HepG2 (cell line): ENCODE measurements around the gene CDC42BPG. TPM values are rescaled to one million over a fixed set of nuclear protein-coding genes. Genes with fewer than 3 reads are reported as not detected.

Experiments used
- ELF3 ChIP-seq: IDR thresholded peaks from 2 replicates; pipeline ENCODE4 v1.6.1; 2016; ENCODE audit warnings: missing genetic modification reagents, missing compliant biosample characterization
- HOXA9 ChIP-seq: sonication (generic); formaldehyde crosslinking; IDR thresholded peaks from 2 replicates; pipeline ENCODE4 v1.8.1; 2022; ENCODE audit warnings: missing genetic modification reagents, mild to moderate bottlenecking, moderate library complexity, borderline replicate concordance
- JARID2 ChIP-seq: sonication (generic); formaldehyde crosslinking; IDR thresholded peaks from 2 replicates; pipeline ENCODE4 v1.8.1; 2023; ENCODE audit warnings: missing genetic modification reagents, inconsistent platforms; ENCODE audit not compliant: insufficient replicate concordance
- MAFF ChIP-seq: IDR thresholded peaks from 2 replicates; pipeline ENCODE4 v1.6.1; 2011; ENCODE audit warnings: low read depth, low read length, improper control_type of control experiment
- MAFG ChIP-seq: sonication (generic); formaldehyde crosslinking; IDR thresholded peaks from 2 replicates; pipeline ENCODE4 v1.5.1; 2020; ENCODE audit warnings: mild to moderate bottlenecking, missing genetic modification reagents
- MED1 ChIP-seq: sonication (generic); formaldehyde crosslinking; IDR thresholded peaks from 2 replicates; pipeline ENCODE4 v1.4.0; 2020; ENCODE audit warnings: missing genetic modification reagents
- STAG1 ChIP-seq: sonication (generic); formaldehyde crosslinking; IDR thresholded peaks from 2 replicates; pipeline ENCODE4 v1.4.0; 2020; ENCODE audit warnings: missing genetic modification reagents
- TP53 ChIP-seq: sonication (generic); formaldehyde crosslinking; conservative IDR thresholded peaks from 2 replicates; pipeline ENCODE4 v1.4.0; 2020; ENCODE audit warnings: missing genetic modification reagents
- YY1 ChIP-seq: IDR thresholded peaks from 2 replicates; pipeline ENCODE4 v1.6.1; 2011; ENCODE audit warnings: low read length, low read depth, moderate library complexity, mild to moderate bottlenecking; ENCODE audit not compliant: insufficient read depth, insufficient replicate concordance
- ZNF121 ChIP-seq: sonication (generic); formaldehyde crosslinking; IDR thresholded peaks from 2 replicates; pipeline ENCODE4 v1.5.0; 2020; ENCODE audit warnings: mild to moderate bottlenecking, missing genetic modification reagents
- polyA plus RNA-seq, 8 experiments: library from polyadenylated mRNA; depleted of rRNA in 3 of 8; stranded (reverse) in 7 of 8; unstranded in 1 of 8; fragments of >200 nt; fragmentation: Illumina TruSeq in 4 of 8; extraction: Trizol in 4 of 8; gene quantifications; 2 replicates each; pipeline versions ENCODE4 v1.2.1 to v1.2.3, GENCODE V29; 2011 to 2016; ENCODE audit warnings: low read depth in 4 of 8, missing spikeins in 1 of 8, mixed read lengths in 1 of 8; ENCODE audit not compliant: insufficient read depth in 1 of 8
- total RNA-seq, 5 experiments: library from RNA; depleted of rRNA; stranded (reverse); fragments of >200 nt; fragmentation: Illumina TruSeq; extraction: Trizol; gene quantifications; 2 replicates each; pipeline ENCODE4 v1.2.3, GENCODE V29; 2016; ENCODE audit warnings: low read depth in 1 of 5
- TF ChIP-seq, protein P1 (sequence below): sonication (generic); formaldehyde crosslinking; IDR thresholded peaks from 2 replicates; pipeline ENCODE4; 2020; ENCODE audit warnings: missing genetic modification reagents, mild to moderate bottlenecking, borderline replicate concordance
- TF ChIP-seq, protein P2 (sequence below): sonication (generic); formaldehyde crosslinking; IDR thresholded peaks from 2 replicates; pipeline ENCODE4 v1.5.0; 2020; ENCODE audit warnings: mild to moderate bottlenecking, missing genetic modification reagents
- TF ChIP-seq, protein P3 (sequence below): sonication (generic); formaldehyde crosslinking; IDR thresholded peaks from 2 replicates; pipeline ENCODE4 v1.4.0; 2020; ENCODE audit warnings: missing genetic modification reagents
- TF ChIP-seq, protein P4 (sequence below): sonication (generic); formaldehyde crosslinking; IDR thresholded peaks from 2 replicates; pipeline ENCODE4 v1.4.0; 2020; ENCODE audit warnings: mild to moderate bottlenecking, low read depth, missing genetic modification reagents
- TF ChIP-seq, protein P5 (sequence below): IDR thresholded peaks from 2 replicates; pipeline ENCODE4 v1.4.0; 2020; ENCODE audit warnings: mild to moderate bottlenecking, missing genetic modification reagents

The CDC42BPG gene
- total and polyA plus RNA-seq, 2 of the 13 experiments (the other 11 are each of a cell fraction or from before 2014, with no cell fraction given): 0.55 to 1.4 TPM

DNA sequence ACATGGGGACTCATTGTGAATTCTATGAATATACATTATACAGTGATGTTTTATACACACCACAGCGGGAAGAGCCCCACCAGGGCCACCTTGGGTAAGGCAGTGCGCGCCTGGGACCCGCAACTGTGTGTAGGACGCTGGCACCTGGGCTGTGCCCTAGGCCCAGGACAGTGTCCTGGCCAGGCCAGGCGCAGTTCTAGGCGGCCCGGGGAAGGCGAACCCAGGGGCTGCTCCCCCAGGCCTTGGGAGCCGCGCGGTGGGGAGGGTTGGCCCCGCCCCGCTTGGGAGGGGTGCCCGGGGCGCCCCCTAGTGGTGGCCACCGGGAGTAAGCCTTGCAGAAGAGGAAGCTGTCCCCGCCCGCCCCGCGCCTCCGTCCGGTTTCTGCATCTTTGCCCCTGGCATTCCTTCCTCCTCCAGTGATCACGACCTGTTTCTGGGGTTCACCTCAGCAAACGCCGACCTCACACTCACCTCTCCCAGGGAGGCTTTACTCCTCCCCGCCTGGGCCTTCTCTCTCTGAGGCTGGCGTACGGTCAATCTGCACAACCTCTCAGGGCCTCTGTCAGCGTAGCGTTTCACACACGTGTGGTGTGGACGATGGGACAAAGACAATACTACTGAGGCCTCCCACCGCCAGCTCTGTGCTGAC lies 43.4 kb upstream of the CDC42BPG start (continued):
- no peak for TF ChIP-seq JARID2 (CRISPR knock-in tag)
- TF ChIP-seq, protein P1, sequence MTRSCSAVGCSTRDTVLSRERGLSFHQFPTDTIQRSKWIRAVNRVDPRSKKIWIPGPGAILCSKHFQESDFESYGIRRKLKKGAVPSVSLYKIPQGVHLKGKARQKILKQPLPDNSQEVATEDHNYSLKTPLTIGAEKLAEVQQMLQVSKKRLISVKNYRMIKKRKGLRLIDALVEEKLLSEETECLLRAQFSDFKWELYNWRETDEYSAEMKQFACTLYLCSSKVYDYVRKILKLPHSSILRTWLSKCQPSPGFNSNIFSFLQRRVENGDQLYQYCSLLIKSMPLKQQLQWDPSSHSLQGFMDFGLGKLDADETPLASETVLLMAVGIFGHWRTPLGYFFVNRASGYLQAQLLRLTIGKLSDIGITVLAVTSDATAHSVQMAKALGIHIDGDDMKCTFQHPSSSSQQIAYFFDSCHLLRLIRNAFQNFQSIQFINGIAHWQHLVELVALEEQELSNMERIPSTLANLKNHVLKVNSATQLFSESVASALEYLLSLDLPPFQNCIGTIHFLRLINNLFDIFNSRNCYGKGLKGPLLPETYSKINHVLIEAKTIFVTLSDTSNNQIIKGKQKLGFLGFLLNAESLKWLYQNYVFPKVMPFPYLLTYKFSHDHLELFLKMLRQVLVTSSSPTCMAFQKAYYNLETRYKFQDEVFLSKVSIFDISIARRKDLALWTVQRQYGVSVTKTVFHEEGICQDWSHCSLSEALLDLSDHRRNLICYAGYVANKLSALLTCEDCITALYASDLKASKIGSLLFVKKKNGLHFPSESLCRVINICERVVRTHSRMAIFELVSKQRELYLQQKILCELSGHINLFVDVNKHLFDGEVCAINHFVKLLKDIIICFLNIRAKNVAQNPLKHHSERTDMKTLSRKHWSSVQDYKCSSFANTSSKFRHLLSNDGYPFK (CRISPR knock-in tag): peak; percentile 30; the same call in 1 of the 2 replicates
- TF ChIP-seq ZNF121 (CRISPR knock-in tag): no peak
- peak; percentile 41 for TF ChIP-seq STAG1 (CRISPR knock-in tag)
- TF ChIP-seq TP53 (CRISPR knock-in tag): no peak
- no peak for TF ChIP-seq MAFG (CRISPR knock-in tag)
- no peak for TF ChIP-seq HOXA9 (CRISPR knock-in tag)
- TF ChIP-seq ELF3 (CRISPR knock-in tag): peak; percentile 70
- TF ChIP-seq, protein P2, sequence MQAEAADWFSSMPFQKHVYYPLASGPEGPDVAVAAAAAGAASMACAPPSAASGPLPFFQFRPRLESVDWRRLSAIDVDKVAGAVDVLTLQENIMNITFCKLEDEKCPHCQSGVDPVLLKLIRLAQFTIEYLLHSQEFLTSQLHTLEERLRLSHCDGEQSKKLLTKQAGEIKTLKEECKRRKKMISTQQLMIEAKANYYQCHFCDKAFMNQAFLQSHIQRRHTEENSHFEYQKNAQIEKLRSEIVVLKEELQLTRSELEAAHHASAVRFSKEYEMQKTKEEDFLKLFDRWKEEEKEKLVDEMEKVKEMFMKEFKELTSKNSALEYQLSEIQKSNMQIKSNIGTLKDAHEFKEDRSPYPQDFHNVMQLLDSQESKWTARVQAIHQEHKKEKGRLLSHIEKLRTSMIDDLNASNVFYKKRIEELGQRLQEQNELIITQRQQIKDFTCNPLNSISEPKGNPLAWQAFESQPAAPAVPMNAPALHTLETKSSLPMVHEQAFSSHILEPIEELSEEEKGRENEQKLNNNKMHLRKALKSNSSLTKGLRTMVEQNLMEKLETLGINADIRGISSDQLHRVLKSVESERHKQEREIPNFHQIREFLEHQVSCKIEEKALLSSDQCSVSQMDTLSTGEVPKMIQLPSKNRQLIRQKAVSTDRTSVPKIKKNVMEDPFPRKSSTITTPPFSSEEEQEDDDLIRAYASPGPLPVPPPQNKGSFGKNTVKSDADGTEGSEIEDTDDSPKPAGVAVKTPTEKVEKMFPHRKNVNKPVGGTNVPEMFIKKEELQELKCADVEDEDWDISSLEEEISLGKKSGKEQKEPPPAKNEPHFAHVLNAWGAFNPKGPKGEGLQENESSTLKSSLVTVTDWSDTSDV: 0 out of 2 replicates have a peak, but pooled peaks have one; percentile 1
- TF ChIP-seq, protein P3, sequence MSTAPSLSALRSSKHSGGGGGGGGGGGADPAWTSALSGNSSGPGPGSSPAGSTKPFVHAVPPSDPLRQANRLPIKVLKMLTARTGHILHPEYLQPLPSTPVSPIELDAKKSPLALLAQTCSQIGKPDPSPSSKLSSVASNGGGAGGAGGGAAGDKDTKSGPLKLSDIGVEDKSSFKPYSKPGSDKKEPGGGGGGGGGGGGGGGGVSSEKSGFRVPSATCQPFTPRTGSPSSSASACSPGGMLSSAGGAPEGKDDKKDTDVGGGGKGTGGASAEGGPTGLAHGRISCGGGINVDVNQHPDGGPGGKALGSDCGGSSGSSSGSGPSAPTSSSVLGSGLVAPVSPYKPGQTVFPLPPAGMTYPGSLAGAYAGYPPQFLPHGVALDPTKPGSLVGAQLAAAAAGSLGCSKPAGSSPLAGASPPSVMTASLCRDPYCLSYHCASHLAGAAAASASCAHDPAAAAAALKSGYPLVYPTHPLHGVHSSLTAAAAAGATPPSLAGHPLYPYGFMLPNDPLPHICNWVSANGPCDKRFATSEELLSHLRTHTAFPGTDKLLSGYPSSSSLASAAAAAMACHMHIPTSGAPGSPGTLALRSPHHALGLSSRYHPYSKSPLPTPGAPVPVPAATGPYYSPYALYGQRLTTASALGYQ: peak; percentile 59; the same call in 1 of the 2 replicates
- TF ChIP-seq, protein P4, sequence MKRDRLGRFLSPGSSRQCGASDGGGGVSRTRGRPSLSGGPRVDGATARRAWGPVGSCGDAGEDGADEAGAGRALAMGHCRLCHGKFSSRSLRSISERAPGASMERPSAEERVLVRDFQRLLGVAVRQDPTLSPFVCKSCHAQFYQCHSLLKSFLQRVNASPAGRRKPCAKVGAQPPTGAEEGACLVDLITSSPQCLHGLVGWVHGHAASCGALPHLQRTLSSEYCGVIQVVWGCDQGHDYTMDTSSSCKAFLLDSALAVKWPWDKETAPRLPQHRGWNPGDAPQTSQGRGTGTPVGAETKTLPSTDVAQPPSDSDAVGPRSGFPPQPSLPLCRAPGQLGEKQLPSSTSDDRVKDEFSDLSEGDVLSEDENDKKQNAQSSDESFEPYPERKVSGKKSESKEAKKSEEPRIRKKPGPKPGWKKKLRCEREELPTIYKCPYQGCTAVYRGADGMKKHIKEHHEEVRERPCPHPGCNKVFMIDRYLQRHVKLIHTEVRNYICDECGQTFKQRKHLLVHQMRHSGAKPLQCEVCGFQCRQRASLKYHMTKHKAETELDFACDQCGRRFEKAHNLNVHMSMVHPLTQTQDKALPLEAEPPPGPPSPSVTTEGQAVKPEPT (CRISPR knock-in tag): no peak
- TF ChIP-seq, protein P5, sequence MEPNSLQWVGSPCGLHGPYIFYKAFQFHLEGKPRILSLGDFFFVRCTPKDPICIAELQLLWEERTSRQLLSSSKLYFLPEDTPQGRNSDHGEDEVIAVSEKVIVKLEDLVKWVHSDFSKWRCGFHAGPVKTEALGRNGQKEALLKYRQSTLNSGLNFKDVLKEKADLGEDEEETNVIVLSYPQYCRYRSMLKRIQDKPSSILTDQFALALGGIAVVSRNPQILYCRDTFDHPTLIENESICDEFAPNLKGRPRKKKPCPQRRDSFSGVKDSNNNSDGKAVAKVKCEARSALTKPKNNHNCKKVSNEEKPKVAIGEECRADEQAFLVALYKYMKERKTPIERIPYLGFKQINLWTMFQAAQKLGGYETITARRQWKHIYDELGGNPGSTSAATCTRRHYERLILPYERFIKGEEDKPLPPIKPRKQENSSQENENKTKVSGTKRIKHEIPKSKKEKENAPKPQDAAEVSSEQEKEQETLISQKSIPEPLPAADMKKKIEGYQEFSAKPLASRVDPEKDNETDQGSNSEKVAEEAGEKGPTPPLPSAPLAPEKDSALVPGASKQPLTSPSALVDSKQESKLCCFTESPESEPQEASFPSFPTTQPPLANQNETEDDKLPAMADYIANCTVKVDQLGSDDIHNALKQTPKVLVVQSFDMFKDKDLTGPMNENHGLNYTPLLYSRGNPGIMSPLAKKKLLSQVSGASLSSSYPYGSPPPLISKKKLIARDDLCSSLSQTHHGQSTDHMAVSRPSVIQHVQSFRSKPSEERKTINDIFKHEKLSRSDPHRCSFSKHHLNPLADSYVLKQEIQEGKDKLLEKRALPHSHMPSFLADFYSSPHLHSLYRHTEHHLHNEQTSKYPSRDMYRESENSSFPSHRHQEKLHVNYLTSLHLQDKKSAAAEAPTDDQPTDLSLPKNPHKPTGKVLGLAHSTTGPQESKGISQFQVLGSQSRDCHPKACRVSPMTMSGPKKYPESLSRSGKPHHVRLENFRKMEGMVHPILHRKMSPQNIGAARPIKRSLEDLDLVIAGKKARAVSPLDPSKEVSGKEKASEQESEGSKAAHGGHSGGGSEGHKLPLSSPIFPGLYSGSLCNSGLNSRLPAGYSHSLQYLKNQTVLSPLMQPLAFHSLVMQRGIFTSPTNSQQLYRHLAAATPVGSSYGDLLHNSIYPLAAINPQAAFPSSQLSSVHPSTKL: peak; percentile 40; the same call in 1 of the 2 replicates
- peak; percentile 48 for TF ChIP-seq YY1
- peak; percentile 55; the same call in 1 of the 2 replicates for TF ChIP-seq MED1
- TF ChIP-seq MAFF: no peak
